Measurements from ENCODE around the gene PSMB10. TPM values are rescaled to one million over a fixed set of nuclear protein-coding genes. Genes with fewer than 3 reads are reported as not detected.

The PSMB10 gene
- total RNA-seq, 4 donors from 2014 or later = 26.5 to 33.8 (median 32.6) TPM

DNA sequence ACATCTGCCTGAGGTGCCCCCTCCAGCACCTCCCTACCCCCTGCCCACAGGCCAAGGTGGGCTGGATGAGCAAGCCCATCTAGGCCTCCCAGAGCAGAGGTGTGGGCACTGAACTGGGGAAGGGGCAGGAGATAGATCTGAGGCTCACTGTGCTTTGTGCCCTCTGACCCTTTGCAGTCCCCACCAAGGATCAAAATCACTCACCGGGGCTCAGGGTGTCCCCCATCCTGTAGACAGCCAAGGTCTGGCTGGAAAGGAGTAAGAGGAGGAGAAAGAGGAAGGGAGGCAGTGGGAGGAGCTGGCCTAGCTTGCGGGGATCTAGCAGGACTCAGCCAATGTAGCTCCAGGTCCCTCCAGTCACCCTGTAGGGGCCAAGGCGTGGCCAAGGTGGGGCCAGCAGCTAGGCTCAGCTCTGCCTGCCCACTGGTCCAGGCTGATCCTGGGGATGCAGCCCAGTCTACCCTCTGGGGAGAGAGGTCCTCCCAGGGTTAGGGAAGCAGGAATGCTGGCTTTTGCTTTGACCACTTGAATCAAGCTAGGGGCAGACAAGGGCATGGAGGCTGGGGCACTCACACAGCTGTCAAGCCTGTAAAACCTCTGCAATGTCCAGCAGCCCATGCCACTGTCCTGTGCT lies 30.0 kb upstream of the PSMB10 start:
- peaks cover 0 to 67% (median 44%) of the 10 kb centered on the region in 3 donors for H3K4me1 ChIP-seq
- WGBS, 2 donors (ENCODE audit: low coverage in 1 of 2) = 0% methylated on average over 1 of the region's 3 CpGs; no CpG with 5 or more reads in 1 of the 2 donors
- no peaks in the 10 kb centered on the region for H3K9me3 ChIP-seq
- TF ChIP-seq EP300 (IDR thresholded peaks at IDR 0.05) (no peak), POLR2A (IDR thresholded peaks at IDR 0.05) (no peak), POLR2AphosphoS5 (IDR thresholded peaks at IDR 0.05) (no peak)
- TF ChIP-seq, protein P1, sequence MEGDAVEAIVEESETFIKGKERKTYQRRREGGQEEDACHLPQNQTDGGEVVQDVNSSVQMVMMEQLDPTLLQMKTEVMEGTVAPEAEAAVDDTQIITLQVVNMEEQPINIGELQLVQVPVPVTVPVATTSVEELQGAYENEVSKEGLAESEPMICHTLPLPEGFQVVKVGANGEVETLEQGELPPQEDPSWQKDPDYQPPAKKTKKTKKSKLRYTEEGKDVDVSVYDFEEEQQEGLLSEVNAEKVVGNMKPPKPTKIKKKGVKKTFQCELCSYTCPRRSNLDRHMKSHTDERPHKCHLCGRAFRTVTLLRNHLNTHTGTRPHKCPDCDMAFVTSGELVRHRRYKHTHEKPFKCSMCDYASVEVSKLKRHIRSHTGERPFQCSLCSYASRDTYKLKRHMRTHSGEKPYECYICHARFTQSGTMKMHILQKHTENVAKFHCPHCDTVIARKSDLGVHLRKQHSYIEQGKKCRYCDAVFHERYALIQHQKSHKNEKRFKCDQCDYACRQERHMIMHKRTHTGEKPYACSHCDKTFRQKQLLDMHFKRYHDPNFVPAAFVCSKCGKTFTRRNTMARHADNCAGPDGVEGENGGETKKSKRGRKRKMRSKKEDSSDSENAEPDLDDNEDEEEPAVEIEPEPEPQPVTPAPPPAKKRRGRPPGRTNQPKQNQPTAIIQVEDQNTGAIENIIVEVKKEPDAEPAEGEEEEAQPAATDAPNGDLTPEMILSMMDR (IDR thresholded peaks at IDR 0.05) = no peak
- H3K4me3 ChIP-seq = peak overlapping the region; percentile 65 to 99
- no peaks in the 10 kb centered on the region for H3K27me3 ChIP-seq
- H3K36me3 ChIP-seq = peaks cover 0 to 19% of the 10 kb centered on the region in 2 donors
- peak overlapping the region; percentile 87 to 100 (median 99) for H3K27ac ChIP-seq
- no peak for ATAC-seq

DNA sequence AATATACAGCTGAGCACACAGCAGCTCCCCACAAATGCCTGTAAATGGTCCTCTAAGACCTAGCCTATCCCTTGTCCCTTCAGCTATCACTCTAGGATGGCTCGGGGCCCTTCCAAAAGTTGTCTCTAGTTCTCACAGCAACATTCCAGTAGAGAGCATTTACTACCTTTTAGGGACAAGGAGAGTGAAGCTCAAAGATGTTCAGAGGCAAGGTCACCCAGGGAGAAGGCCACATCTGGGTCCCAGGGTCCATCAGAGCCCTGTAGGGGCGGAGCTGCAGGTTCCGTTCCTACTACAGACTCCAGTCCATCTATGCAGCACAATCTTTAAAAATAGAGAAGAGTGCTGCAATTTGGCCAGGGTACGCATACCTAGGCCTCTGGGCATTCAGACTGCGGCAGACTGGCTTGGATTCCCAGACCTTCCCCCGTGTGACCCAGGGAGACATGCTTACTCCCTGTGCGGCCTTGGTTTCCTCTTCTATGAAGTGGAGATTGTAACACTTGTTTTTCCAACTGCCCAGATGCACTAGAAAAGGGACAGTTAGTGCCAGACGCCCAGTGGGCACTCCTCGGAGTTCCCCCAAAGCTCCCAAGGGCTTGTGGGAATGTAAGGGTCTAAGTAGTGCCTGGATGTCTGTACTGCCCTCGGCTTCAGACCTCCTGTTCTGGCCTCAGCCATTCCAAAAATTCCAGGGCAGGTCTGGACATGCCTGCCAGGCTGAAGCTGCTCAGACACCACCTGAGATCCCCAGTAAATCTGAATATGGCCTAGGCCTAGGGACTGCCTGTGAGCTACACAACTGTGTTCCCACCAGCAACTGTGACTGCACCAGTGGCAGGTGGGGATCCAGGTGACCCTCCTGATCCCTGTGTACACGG lies 29.3 kb upstream of the PSMB10 start:
- WGBS, 2 donors (ENCODE audit: low coverage in 1 of 2) = 20 to 23% methylated on average over 2 to 5 of the region's 11 CpGs
- TF ChIP-seq POLR2A (IDR thresholded peaks at IDR 0.05) (no peak), POLR2AphosphoS5 (IDR thresholded peaks at IDR 0.05) (no peak), EP300 (IDR thresholded peaks at IDR 0.05) (no peak)
- TF ChIP-seq, protein P1 (IDR thresholded peaks at IDR 0.05) = no peak
- ATAC-seq = no peak

GRCh38 chr16:67964477-67965131 lies 28.0 kb upstream of the PSMB10 start:
- Histone ChIP-seq H3K4me3 (no peak overlapping the region), H3K27ac (peak overlapping the region in 3 of 4 donors; percentile 98 to 100 (median 100)), H3K4me1 (peaks cover 0 to 85% (median 55%) of the 10 kb centered on the region in 3 donors), H3K9me3 (no peaks in the 10 kb centered on the region), H3K27me3 (no peaks in the 10 kb centered on the region), H3K36me3 (peaks cover 0 to 40% of the 10 kb centered on the region in 2 donors)
- no peak for ATAC-seq
- no peak for TF ChIP-seq EP300 (IDR thresholded peaks at IDR 0.05)
- TF ChIP-seq, protein P1 (IDR thresholded peaks at IDR 0.05) = no peak
- TF ChIP-seq POLR2AphosphoS5 (IDR thresholded peaks at IDR 0.05) = no peak
- TF ChIP-seq POLR2A (IDR thresholded peaks at IDR 0.05) = no peak
- WGBS, 2 donors (ENCODE audit: low coverage in 1 of 2) = 83 to 100% methylated on average over 1 to 2 of the region's 6 CpGs

More for the DNA sequence above, 29.3 kb upstream of the PSMB10 start:
- Histone ChIP-seq H3K36me3 (peaks cover 0 to 27% of the 10 kb centered on the region in 2 donors), H3K4me3 (peak overlapping the region in 1 of 2 donors; percentile 99), H3K27me3 (no peaks in the 10 kb centered on the region), H3K27ac (peak overlapping the region; percentile 87 to 100 (median 99)), H3K4me1 (peaks cover 0 to 74% (median 48%) of the 10 kb centered on the region in 3 donors), H3K9me3 (no peaks in the 10 kb centered on the region)

DNA sequence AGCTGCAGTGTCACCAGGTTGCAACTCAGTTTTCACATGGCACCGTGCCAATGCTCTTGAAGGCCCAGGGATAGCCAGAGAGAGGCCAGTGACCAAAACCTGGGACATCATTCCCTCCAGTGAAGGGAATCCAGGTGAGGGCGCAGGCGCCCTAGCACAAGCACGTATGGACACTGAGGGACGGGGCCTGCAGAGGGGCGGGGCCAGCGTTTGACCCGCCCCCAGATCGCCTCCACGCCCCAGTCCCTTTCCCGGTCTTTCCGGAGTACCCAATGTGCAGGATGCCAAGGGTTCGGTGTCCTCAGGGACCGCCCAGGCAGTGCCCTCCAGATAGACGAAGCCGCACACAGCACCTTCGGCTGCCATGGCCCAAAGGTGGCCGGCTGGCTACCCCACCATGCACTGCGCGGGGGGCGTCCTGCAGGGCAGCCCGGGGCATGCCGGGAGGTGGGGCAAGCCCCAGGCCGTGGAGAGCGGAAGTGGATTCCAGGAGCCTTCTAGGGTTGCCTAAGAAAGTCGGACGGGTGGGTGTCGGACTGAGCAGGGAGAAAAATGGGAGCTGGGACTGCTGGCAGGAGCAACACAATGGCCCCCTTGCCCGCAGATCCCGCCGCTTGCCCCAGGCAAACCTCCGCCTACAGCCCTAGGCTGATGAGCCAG lies 27.1 kb upstream of the PSMB10 start:
- peaks cover 0 to 88% (median 63%) of the 10 kb centered on the region in 3 donors for H3K4me1 ChIP-seq
- TF ChIP-seq, protein P1 (IDR thresholded peaks at IDR 0.05) = no peak
- TF ChIP-seq EP300 (IDR thresholded peaks at IDR 0.05) (no peak), POLR2A (IDR thresholded peaks at IDR 0.05) (no peak), POLR2AphosphoS5 (IDR thresholded peaks at IDR 0.05) (no peak)
- peak overlapping the region in 3 of 4 donors; percentile 98 to 100 (median 100) for H3K27ac ChIP-seq
- H3K36me3 ChIP-seq = peaks cover 0 to 48% of the 10 kb centered on the region in 2 donors
- H3K27me3 ChIP-seq = no peaks in the 10 kb centered on the region
- no peak overlapping the region for H3K4me3 ChIP-seq
- 10 to 68% methylated on average over 2 to 8 of the region's 32 CpGs for WGBS, 2 donors (ENCODE audit: low coverage in 1 of 2)
- no peaks in the 10 kb centered on the region for H3K9me3 ChIP-seq
- no peak for ATAC-seq
